HTERT RPE-1 (cell line): Measurements from ENCODE around the gene PKP1.

Source experiments
- in situ Hi-C: fragments of 300-500 bp; cut with MboI; formaldehyde crosslinking; loops from 4 replicates; pipeline ENCODE4 v1.14.3; 2020; ENCODE audit warnings: low sequenced_read_pairs

PKP1 gene

GRCh38 chr1:201260236-201260590 is 23.1 kb upstream of the PKP1 start:
- in situ Hi-C loops, result no loop called here

GRCh38 chr1:201260648-201261311 is 22.5 kb upstream of the PKP1 start:
- in situ Hi-C loops, result no loop called here

- in situ Hi-C loops, result no loop called here
Observed at GRCh38 chr1:201261771-201262547, 21.3 kb upstream of the PKP1 start.

- in situ Hi-C loops, result no loop called here
Observed at GRCh38 chr1:201262963-201263608, 20.2 kb upstream of the PKP1 start.

GRCh38 chr1:201264072-201264471 is 19.2 kb upstream of the PKP1 start:
- in situ Hi-C loops, result no loop called here

GRCh38 chr1:201264554-201264953 is 18.8 kb upstream of the PKP1 start:
- in situ Hi-C loops, result no loop called here

- in situ Hi-C loops, result no loop called here
Observed at GRCh38 chr1:201265756-201266155, 17.6 kb upstream of the PKP1 start.

- in situ Hi-C loops, result no loop called here
Observed at GRCh38 chr1:201266276-201266675, 17.0 kb upstream of the PKP1 start.

DNA sequence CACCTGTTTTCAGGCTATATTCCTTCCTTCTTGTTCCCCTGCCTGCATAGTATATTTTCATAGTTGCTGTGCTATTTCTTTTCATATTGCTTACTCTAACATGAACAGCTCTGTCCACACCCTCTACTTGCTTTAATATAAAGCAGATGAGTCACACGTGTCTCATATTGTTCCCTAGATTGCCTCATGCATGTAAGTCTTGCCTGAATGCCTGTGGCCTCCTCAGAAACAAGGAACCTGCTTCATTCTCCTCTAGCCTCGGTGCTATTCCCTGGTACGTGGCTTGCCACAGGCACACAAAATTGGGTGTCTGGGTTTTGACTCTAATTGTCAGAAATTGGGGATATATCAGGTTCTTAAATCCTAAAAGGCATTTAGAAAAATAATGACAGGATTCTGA is 16.5 kb upstream of the PKP1 start:
- in situ Hi-C loops, result no loop called here

- in situ Hi-C loops, result no loop called here
Observed at GRCh38 chr1:201267481-201268229, 15.7 kb upstream of the PKP1 start.

- in situ Hi-C loops, result no loop called here
Observed at GRCh38 chr1:201268604-201269151, 14.6 kb upstream of the PKP1 start.

- in situ Hi-C loops, result no loop called here
Observed at GRCh38 chr1:201269281-201269680, 14.0 kb upstream of the PKP1 start.

DNA sequence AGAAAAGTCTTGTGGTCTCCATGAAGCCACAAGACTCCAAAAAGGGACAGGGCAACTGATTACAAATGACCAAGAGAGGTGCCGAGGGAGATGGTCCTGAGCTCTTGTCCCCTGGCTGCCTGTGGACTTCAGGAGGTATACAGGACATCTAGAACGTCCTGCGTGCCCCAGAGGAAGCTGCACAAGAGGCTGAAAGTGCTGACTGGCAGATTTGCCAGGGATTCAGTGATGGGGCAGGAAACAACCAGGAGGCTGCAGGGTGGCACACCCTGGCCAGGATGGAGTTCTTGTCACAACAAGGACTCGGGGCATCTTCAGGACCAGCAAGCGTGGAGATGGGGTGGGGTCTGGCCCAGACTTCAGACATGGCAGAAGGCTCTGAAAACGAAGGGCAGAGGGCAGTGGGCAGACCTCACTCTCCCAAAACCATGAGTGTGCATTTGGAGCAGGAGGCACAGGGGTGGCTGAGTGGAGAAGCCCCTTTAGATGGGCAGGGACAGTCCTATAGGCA is 13.4 kb upstream of the PKP1 start:
- in situ Hi-C loops, result no loop called here

- in situ Hi-C loops, result no loop called here
Observed at GRCh38 chr1:201270616-201271390, 12.5 kb upstream of the PKP1 start.

DNA sequence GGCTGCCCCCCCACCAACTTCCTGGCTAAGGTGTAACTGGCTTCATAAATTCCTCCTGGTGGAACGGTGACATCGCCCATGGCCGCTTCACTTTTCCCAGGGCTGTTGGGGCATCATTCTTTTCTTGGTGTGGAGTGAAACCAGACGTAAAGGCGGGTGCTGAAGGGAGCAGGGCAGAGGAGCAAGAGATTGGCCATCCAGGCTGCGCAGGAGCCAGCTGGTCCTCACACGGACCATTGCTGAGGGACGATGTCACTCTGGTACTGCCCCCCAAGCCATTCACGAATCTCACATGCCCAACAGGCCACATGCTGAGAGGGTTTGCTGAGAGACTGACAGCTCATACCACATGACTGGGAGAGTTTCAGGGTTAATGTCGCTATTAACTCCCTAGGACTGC is 10.5 kb upstream of the PKP1 start:
- in situ Hi-C loops, result no loop called here

- in situ Hi-C loops, result no loop called here
Observed at GRCh38 chr1:201274616-201275252, 8.6 kb upstream of the PKP1 start.

DNA sequence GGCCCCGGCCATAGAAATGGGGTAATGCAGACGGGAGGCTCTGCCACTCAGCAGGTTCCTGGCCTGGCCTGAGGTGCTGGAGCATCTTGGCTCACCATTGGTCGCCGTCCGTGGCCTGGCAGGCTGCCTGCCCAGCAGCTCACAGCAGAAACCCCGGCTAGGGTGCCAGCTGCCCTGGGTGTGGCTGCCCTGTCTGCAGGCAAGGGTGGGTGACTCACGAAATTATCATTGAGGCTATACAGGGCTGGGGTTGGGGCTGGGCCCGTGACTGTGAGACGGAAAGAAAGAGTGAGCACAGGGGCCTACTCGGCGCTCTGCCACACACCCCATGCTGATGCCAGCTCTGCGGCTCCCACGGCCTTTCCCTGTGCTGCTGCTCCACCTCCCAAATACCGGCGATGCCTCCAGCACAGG is 8.0 kb upstream of the PKP1 start:
- in situ Hi-C loops, result no loop called here

- in situ Hi-C loops, result no loop called here
Observed at GRCh38 chr1:201276891-201277290, 6.4 kb upstream of the PKP1 start.

GRCh38 chr1:201277441-201277840 is 5.9 kb upstream of the PKP1 start:
- in situ Hi-C loops, result no loop called here

DNA sequence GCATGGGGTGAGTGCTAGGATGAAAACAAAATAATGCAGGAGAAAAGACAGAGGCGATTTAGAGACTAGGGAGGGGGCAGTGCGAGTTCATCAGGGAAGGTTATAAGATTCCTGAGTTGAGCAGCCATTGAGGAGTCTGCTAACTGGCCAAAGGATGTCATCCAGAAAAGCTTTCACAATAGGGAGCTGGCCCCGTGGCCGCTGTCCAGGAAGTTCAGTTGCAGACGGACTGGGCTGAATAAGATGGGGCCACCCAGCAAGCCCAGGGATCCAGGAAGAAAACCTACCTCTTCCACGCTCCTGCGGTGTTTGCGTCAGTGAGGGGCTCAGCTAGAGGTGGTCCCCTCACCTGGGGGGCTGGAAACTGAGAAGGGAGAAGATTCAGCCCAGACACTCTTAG is 4.0 kb upstream of the PKP1 start:
- in situ Hi-C loops, result no loop called here
